GM10847 (cell line): ENCODE results near the gene CCL8.

Experiments used
- POLR2A ChIP-seq: IDR thresholded peaks from 2 replicates; pipeline ENCODE4 v1.6.1; 2011; ENCODE audit not compliant: insufficient read length; ENCODE audit errors: extremely low read depth

The CCL8 gene

GRCh38 chr17:34305606-34306005 lies 13.6 kb upstream of the CCL8 start:
- TF ChIP-seq POLR2A, result no peak

DNA sequence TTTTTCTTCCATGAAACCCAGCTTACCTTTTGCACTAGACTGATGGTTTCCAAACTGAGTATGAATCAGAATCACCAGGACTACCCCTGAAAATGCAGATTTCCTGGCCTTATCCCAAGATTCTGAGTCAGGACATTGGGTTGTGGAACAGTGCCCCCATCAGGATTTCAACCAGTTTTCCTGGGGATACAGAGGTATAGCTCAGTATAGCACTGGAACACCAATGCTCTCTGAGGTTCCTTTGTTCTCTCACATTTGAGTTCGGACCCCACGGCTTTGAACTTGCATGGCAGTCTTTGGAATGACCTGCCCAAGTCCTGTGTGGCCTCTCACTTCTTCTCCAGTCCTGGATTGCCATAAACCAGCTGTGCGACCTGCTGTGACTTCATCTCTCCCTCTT lies 12.8 kb upstream of the CCL8 start:
- TF ChIP-seq POLR2A, result no peak

DNA sequence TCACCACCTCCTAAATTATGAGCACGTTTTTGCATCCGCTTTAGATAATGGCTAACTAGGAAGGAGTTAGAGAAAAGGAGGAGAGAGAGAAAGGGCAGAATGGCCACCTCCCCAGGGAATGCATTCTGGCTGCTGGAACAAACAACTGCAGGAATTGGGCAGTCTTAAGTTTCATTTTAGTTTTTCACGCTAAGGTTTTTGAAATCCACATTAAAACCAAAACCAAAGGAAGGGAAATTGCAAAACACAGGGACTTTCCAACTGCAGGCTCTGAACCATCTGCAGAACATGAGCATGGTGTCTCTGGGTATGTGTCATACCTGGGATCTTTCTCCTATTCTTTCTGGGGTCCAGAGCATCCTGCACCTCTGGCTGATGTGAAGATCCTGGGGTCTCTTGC lies 12.1 kb upstream of the CCL8 start:
- TF ChIP-seq POLR2A, result no peak

GRCh38 chr17:34308371-34308770 lies 10.9 kb upstream of the CCL8 start:
- TF ChIP-seq POLR2A, result no peak

- no peak for TF ChIP-seq POLR2A
Observed at GRCh38 chr17:34311291-34311690, 7.9 kb upstream of the CCL8 start.

DNA sequence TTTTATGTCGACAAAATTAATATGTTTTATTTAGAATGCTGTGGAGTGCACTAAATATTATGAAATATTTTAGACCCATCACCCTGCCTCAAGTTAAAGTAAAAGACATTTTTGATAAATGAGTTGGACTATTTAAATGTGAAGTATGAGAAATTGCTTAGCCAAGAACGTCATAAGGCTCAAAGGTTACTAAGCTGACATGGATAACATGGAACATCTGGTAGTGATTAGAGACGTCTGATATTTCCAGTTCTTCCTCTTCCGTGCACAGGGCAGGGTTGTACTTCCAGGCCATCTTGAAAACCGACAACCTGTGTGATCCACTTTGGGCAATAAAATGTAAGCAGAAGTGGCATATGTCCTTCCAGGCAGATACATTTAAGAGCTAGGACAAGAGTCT lies 7.2 kb upstream of the CCL8 start:
- no peak for TF ChIP-seq POLR2A

- no peak for TF ChIP-seq POLR2A
Observed at GRCh38 chr17:34313164-34313563, 6.1 kb upstream of the CCL8 start.

GRCh38 chr17:34314279-34314678 lies 5.0 kb upstream of the CCL8 start:
- TF ChIP-seq POLR2A, result no peak

- TF ChIP-seq POLR2A, result no peak
Observed at GRCh38 chr17:34318474-34318873, 761 bp upstream of the CCL8 start.

- no peak for TF ChIP-seq POLR2A
Observed at GRCh38 chr17:34321964-34322363, 2.7 kb downstream of the CCL8 start.

GRCh38 chr17:34337701-34338100 lies 18.5 kb downstream of the CCL8 start:
- TF ChIP-seq POLR2A, result no peak

DNA sequence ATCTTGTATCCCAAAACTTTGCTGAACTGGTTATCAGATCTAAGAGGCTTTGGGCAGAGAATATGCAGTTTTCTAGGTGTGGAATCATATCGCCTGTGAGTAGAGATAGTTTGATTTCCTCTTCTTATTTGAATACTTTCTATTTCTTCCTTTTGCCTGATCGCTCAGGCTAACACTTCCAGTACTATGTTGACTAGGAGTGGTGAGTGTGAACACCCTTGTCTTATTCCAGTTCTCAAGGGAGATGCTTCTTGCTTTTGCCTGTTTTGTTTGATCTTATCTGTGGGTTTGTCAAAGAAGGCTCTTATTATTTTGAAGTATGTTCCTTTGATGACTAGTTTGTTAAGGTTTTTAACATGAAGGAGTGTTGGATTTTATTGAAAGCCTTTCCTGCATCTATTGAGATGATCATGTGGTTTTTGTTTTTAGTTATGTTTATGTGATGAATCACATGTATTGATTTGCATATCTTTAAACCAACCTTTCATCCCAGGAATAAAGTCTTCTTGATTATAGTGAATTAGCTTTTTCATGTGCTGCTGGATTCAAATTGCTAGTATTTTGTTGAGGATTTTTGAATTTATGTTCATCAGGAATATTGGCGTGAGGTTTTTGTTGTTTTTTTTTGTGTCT lies 20.0 kb downstream of the CCL8 start:
- no peak for TF ChIP-seq POLR2A

DNA sequence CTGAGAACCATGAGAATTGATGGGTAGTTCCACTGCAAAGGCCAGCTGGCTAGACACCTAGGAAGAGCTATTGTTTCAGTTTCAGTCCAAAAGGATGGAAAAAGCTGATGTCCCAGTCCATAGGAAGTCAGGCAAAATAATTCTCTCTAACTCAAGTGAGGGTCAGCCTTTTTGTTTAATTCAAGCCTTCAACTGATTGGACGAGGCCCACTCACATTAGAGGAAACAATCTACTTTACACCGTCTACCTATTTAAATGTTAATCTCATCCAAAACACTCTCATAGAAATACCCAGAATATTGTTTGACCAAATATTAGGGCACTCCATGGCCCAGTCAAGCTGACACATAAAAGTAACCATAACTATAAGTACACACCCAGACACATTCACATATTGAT lies 22.7 kb downstream of the CCL8 start:
- TF ChIP-seq POLR2A, result no peak

- no peak for TF ChIP-seq POLR2A
Observed at GRCh38 chr17:34347063-34347462, 27.8 kb downstream of the CCL8 start.

DNA sequence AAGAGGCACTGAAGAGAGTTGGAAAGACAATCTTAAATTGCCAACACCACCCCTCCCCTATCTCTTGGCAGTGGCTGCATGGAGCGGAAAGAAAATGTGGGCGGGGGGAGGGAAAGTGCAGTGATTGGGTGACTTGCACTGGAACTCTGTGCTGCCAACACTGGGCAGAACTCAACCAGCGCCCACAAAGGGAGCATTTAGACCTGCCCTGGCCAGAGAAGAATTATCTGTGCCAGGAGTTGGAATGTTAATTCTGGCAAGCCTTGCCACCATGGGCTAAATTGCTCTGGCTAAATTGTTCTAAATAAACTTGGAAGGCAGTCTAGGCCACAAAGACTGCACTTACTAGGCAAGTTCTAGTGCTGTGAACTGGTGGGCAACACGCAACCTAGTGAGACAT lies 30.5 kb downstream of the CCL8 start:
- TF ChIP-seq POLR2A, result no peak

DNA sequence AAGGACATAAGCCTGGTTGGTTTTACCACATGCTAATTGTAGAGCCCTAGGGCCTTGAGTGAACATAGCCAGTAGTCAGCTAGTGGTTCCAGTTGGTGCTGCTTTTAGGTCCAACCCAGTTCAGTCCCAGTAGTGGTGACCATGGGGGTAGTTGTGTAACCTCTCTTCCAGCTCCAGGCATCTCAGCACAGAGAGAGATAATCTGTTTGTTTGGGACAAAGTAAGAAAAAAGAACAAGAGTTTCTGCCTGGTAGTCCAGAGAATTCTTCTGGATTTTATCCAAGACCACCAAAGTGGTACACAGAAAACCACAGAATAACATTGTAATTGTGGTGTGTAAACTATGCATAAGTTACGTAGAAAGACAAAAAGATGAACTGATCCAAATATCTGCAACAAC lies 31.9 kb downstream of the CCL8 start:
- no peak for TF ChIP-seq POLR2A

GRCh38 chr17:34352191-34352590 lies 33.0 kb downstream of the CCL8 start:
- TF ChIP-seq POLR2A, result no peak

DNA sequence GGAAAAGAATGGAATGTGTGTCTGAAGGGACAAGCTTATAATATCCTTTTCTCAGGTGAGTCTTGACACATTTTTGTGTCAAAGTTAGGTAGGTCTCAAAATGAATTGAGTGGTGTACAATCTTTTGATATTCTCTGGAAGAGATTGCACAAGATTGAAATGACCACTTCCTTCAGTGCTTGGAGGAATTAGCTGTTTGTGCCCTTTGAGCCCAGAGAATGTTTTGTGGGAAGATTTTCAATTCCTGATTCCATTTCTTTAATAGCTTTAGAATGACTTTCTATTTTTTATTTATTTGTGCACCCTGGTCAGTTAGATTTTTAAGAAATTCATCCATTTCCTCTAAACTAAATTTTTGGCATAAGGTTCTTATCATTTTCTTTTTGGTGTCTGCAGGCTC lies 35.4 kb downstream of the CCL8 start:
- no peak for TF ChIP-seq POLR2A
